Spleen (tissue), 11 donors: ENCODE data around the gene EDIL3. TPM values are rescaled to one million over a fixed set of nuclear protein-coding genes. Genes with fewer than 3 reads are reported as not detected.
"Not testable (repeated sequence)": the region's sequence is repeated elsewhere in the genome, so short reads cannot be mapped to it uniquely, and the experiment has no call there.

Experiments
- DNase-seq: peaks from one replicate; pipeline ENCODE4 v3.0.0-alpha.2; 2020
- H3K27ac ChIP-seq, 8 donors: fragments of 200-600 bp; sonication (generic) in 7 of 8; 1 replicate in 4 of 8; 2 replicates in 4 of 8; pipeline versions ENCODE4 v1.5.0 to v1.8.0; 2016 to 2021; ENCODE audit warnings: inconsistent platforms in 4 of 8, mild to moderate bottlenecking in 4 of 8, moderate library complexity in 1 of 8
- H3K27me3 ChIP-seq, 7 donors: fragments of 200-600 bp; sonication (generic) in 6 of 7; replicated peaks in 1 of 7; 1 replicate in 4 of 7; 2 replicates in 3 of 7; pipeline versions ENCODE4 v1.5.0 to v1.8.0; 2016 to 2021; ENCODE audit warnings: inconsistent platforms in 3 of 7, mild to moderate bottlenecking in 1 of 7
- H3K36me3 ChIP-seq, 6 donors: fragments of 200-600 bp; sonication (generic) in 5 of 6; 1 replicate in 4 of 6; 2 replicates in 2 of 6; pipeline versions ENCODE4 v1.5.0 to v1.8.0; 2016 to 2021; ENCODE audit warnings: inconsistent platforms in 2 of 6
- H3K4me1 ChIP-seq, 6 donors: fragments of 200-600 bp; sonication (generic) in 5 of 6; 1 replicate in 3 of 6; 2 replicates in 3 of 6; pipeline versions ENCODE4 v1.5.0 to v1.8.0; 2016 to 2021; ENCODE audit warnings: inconsistent platforms in 3 of 6
- H3K4me3 ChIP-seq, 8 donors: fragments of 200-600 bp; sonication (generic) in 7 of 8; 1 replicate in 4 of 8; 2 replicates in 4 of 8; pipeline versions ENCODE4 v1.5.0 to v1.8.0; 2016 to 2021; ENCODE audit warnings: inconsistent platforms in 4 of 8, mild to moderate bottlenecking in 4 of 8, moderate library complexity in 2 of 8
- H3K9me3 ChIP-seq, 8 donors: fragments of 200-600 bp; sonication (generic) in 7 of 8; 1 replicate in 4 of 8; 2 replicates in 4 of 8; pipeline versions ENCODE4 v1.5.0 to v1.8.0; 2016 to 2021; ENCODE audit warnings: inconsistent platforms in 4 of 8
- POLR2A ChIP-seq, 3 donors: fragments of 450-650 bp; IDR thresholded peaks; one replicate each; pipeline ENCODE4 v1.5.1; 2017; ENCODE audit warnings: antibody characterized with exemption in 3 of 3, mild to moderate bottlenecking in 1 of 3
- POLR2AphosphoS5 ChIP-seq, 3 donors: sonication (generic); formaldehyde crosslinking; IDR thresholded peaks; one replicate each; pipeline ENCODE4 v1.5.1; 2017; ENCODE audit warnings: antibody characterized with exemption in 3 of 3
- WGBS, 5 donors: extraction: QIAGEN DNeasy Blood & Tissue Kit in 3 of 5; methylation state at CpG; one replicate each; pipeline versions ENCODE4 v1.1.5 to v1.1.7; 2013 to 2018; 5-methylcytosine and 5-hydroxymethylcytosine counted together
- intact Hi-C: fragments of 100-400 bp; cut with DNase I; formaldehyde crosslinking; loops from one replicate; pipeline ENCODE4 v1.15.0; 2023; ENCODE audit warnings: low total_unique reads
- polyA plus RNA-seq, 3 donors: library from polyadenylated mRNA; stranded (reverse); fragments of 200-250 nt; gene quantifications; one replicate each; pipeline ENCODE4 v1.2.1, GENCODE V29; 2013
- total RNA-seq, 7 donors: library from RNA; depleted of rRNA in 3 of 7; stranded (reverse); fragments of >200 nt in 3 of 7; fragmentation: NEBNext Ultra II Directional in 4 of 7; extraction: Animal tissue kit (Norgen Biotek cat#: 25700) in 4 of 7; gene quantifications; one replicate each; pipeline versions ENCODE4 v1.1.0 to v1.2.1, GENCODE V29; 2016 to 2021
- TF ChIP-seq, protein P1 (sequence below), 11 experiments: fragments of 200-600 bp in 7 of 11; fragments of 450-650 bp in 4 of 11; sonication (generic) in 4 of 11; IDR thresholded peaks in 8 of 11; conservative IDR thresholded peaks in 3 of 11; 1 replicate in 7 of 11; 2 replicates in 4 of 11; pipeline versions ENCODE4 v1.4.0 to v1.8.0; 2016 to 2021; ENCODE audit warnings: antibody characterized with exemption in 11 of 11, inconsistent platforms in 4 of 11, mild to moderate bottlenecking in 1 of 11
- donor health status: healthy with polysubstance abuse.
- donor health status: DM: no; HTN: no; CAD: no; lungs with moderate emphysema.
- donor health status: DM: no; HTN: no; CAD: no.
- donor health status: Bipolar disorder and iron deficiency.
- donor health status: healthy.
- donor health status: DM: no; HTN: no; CAD: no.
- donor health status: DM: yes; HTN: yes; CAD: no.

The EDIL3 gene
- total and polyA plus RNA-seq, 10 donors = 0.61 to 2.9 (median 2.1) TPM

DNA sequence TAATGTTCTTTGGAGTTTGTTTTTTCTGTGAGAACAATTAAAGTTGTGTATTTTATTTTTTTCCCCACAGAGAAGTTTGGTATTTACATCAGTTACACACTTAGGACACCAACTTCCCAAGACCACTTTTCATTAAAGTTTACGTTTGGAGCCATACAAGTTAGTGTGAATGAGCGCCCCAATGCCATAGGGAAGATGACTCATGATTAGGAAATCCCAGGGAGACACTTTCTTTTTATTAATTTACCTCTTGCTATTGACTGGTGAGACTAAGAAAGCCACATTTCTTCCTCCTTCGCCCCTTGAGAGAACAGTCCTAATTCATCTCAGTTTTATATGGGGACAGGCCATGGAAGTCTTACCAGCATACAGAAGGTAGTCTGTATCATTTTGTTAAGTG lies 57.1 kb downstream of the EDIL3 start:
- peaks cover 0 to 16% (median 9%) of the 10 kb centered on the region in 8 donors for H3K9me3 ChIP-seq
- 63 to 91% (median 84%) methylated on average over 3 of the region's 3 CpGs for WGBS, 5 donors
- H3K4me1 ChIP-seq = no peaks in the 10 kb centered on the region
- DNase-seq = no peak
- H3K27me3 ChIP-seq = no peaks in the 10 kb centered on the region
- no peak overlapping the region for H3K4me3 ChIP-seq
- H3K36me3 ChIP-seq = no peaks in the 10 kb centered on the region
- TF ChIP-seq POLR2A (IDR thresholded peaks at IDR 0.05) = no peak
- TF ChIP-seq POLR2AphosphoS5 (IDR thresholded peaks at IDR 0.05) = no peak
- TF ChIP-seq, protein P1, sequence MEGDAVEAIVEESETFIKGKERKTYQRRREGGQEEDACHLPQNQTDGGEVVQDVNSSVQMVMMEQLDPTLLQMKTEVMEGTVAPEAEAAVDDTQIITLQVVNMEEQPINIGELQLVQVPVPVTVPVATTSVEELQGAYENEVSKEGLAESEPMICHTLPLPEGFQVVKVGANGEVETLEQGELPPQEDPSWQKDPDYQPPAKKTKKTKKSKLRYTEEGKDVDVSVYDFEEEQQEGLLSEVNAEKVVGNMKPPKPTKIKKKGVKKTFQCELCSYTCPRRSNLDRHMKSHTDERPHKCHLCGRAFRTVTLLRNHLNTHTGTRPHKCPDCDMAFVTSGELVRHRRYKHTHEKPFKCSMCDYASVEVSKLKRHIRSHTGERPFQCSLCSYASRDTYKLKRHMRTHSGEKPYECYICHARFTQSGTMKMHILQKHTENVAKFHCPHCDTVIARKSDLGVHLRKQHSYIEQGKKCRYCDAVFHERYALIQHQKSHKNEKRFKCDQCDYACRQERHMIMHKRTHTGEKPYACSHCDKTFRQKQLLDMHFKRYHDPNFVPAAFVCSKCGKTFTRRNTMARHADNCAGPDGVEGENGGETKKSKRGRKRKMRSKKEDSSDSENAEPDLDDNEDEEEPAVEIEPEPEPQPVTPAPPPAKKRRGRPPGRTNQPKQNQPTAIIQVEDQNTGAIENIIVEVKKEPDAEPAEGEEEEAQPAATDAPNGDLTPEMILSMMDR (IDR thresholded peaks at IDR 0.05 in 8 of 11, conservative IDR thresholded peaks at IDR 0.05 in 3 of 11) = no peak
- H3K27ac ChIP-seq = no peak overlapping the region
- intact Hi-C loops = no loop called here

DNA sequence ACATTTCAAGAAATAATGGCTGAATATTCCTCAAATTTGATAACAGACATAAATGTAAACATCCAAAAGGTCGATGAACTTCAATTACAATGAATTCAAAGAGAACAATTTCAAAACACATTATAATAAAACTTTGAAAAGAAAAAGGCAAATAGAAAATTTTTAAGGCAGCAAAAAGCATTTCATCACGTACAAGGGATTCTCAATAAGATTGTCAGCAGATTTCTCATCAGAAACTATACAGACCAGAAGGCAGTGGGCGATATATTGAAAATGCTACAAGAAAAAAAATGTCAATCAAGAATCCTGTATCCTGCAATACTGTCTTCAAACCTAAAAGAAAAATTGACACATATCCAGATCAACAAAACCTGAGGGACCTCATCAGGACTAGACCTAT lies 62.0 kb downstream of the EDIL3 start:
- Histone ChIP-seq H3K36me3 (no peaks in the 10 kb centered on the region), H3K27me3 (no peaks in the 10 kb centered on the region), H3K9me3 (peaks cover 0 to 39% (median 30%) of the 10 kb centered on the region in 8 donors), H3K4me1 (no peaks in the 10 kb centered on the region), H3K27ac (no peak overlapping the region), H3K4me3 (no peak overlapping the region)
- TF ChIP-seq, protein P1 (IDR thresholded peaks at IDR 0.05 in 8 of 11, conservative IDR thresholded peaks at IDR 0.05 in 3 of 11) = no peak
- TF ChIP-seq POLR2AphosphoS5 (IDR thresholded peaks at IDR 0.05) (no peak), POLR2A (IDR thresholded peaks at IDR 0.05) (no peak)
- 72 to 93% (median 83%) methylated on average over 3 of the region's 3 CpGs for WGBS, 5 donors
- DNase-seq = no peak
- intact Hi-C loops = no loop called here

DNA sequence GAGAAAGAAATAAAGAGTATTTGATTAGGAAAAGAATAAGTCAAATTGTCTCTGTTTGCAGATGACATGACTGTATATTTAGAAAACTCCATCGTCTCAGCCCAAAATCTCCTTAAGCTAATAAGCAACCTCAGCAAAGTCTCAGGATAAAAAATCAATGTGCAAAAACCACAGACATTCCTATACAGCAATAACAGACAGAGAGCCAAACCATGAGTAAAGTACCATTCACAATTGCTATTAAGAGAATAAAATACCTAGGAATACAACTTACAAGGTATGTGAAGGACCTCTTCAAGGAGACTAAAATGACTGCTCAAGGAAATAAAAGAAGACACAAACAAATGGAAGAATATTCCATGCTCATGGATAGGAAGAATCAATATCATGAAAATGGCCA lies 66.9 kb downstream of the EDIL3 start:
- H3K4me3 ChIP-seq = not testable (repeated sequence)

DNA sequence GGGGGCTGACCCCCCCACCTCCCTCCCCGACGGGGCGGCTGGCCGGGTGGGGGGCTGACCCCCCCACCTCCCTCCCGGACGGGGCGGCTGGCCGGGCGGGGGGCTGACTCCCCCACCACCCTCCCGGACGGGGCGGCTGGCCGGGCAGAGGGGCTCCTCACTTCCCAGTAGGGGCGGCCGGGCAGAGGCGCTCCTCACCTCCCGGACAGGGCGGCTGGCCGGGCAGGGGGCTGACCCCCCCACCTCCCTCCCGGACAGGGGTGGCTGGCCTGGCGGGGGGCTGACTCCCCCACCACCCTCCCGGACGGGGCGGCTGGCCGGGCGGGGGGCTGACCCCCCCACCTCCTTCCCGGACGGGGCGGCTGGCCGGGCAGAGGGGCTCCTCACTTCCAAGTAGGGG lies 72.4 kb downstream of the EDIL3 start:
- intact Hi-C loops, DNase-seq: not testable (repeated sequence)
- 94 to 100% (median 95%) methylated on average over 4 to 30 of the region's 30 CpGs; no CpG with 5 or more reads in 1 of the 5 donors for WGBS, 5 donors

More for the DNA sequence above, 66.9 kb downstream of the EDIL3 start:
- H3K27ac ChIP-seq, H3K27me3 ChIP-seq, DNase-seq, H3K4me1 ChIP-seq, H3K36me3 ChIP-seq, intact Hi-C loops: not testable (repeated sequence)
- peaks cover 0 to 32% (median 20%) of the 10 kb centered on the region in 8 donors for H3K9me3 ChIP-seq
- 86 to 95% (median 90%) methylated on average over 1 of the region's 1 CpG for WGBS, 5 donors

DNA sequence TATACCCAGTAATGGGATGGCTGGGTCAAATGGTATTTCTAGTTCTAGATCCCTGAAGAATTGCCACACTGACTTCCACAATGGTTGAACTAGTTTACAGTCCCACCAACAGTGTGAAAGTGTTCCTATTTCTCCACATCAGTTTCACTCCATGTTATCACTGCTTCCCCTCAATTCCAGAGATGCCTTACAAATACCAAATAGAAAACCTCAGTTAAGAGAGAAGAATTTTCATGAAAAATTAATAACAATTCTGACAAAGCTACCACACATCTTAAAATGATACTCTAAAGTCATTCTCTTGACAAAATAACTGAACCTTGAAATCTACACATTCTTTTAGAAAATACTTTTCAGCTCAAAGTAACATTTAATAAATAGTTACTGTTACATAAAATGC lies 74.8 kb downstream of the EDIL3 start:
- intact Hi-C loops, H3K36me3 ChIP-seq: not testable (repeated sequence)

More for the DNA sequence above, 72.4 kb downstream of the EDIL3 start:
- H3K9me3 ChIP-seq, H3K36me3 ChIP-seq, H3K27ac ChIP-seq, H3K4me3 ChIP-seq, H3K27me3 ChIP-seq, H3K4me1 ChIP-seq: not testable (repeated sequence)

DNA sequence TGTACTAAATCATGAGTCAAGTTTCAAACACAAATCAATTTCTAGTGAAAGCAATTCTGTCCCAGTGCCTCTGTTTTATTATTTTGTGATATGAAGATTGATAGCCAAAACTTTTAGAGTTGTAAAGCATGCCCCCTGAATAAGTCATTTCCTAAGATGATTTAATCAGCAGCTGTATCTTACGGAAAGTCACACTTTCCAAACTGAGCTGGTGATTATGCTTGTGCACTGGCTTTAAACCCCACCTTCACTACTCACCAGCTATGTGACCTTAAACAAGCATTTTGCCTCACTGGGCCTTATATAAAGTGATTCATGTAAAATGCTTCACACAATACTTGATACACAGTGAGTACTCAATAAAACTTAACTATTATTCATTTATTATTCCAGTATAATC lies 78.1 kb downstream of the EDIL3 start:
- H3K4me1 ChIP-seq = no peaks in the 10 kb centered on the region
- H3K27me3 ChIP-seq = no peaks in the 10 kb centered on the region
- WGBS, 5 donors = 90 to 100% (median 95%) methylated on average over 1 of the region's 1 CpG
- H3K9me3 ChIP-seq = no peaks in the 10 kb centered on the region
- H3K27ac ChIP-seq = no peak overlapping the region
- TF ChIP-seq POLR2AphosphoS5 (IDR thresholded peaks at IDR 0.05) = no peak
- TF ChIP-seq, protein P1 (IDR thresholded peaks at IDR 0.05 in 8 of 11, conservative IDR thresholded peaks at IDR 0.05 in 3 of 11) = no peak
- TF ChIP-seq POLR2A (IDR thresholded peaks at IDR 0.05) = no peak
- DNase-seq = no peak
- H3K4me3 ChIP-seq = no peak overlapping the region
- no peaks in the 10 kb centered on the region for H3K36me3 ChIP-seq
- intact Hi-C loops = no loop called here

More for the DNA sequence above, 74.8 kb downstream of the EDIL3 start:
- not testable (repeated sequence) for H3K9me3 ChIP-seq, H3K27ac ChIP-seq, H3K27me3 ChIP-seq, H3K4me3 ChIP-seq, DNase-seq, H3K4me1 ChIP-seq
